T47D (cell line): Measurements from ENCODE around the gene DUSP10.

Source experiments
- DNase-seq, 2 experiments: peaks; one replicate each; pipeline versions ENCODE4 v3.0.0 to v3.0.0-alpha.2; 2011 to 2012; ENCODE audit warnings: low read depth in 1 of 2, low spot score in 1 of 2
- JUND ChIP-seq: IDR thresholded peaks from 2 replicates; pipeline ENCODE4 v1.6.1; 2012; ENCODE audit warnings: low read depth
- in situ Hi-C: cut with HindIII; loops from 2 replicates; pipeline ENCODE4 v1.10.0; 2016; ENCODE audit warnings: low sequenced_read_pairs, low pct_unique_long_range_greater_than_20kb

DUSP10 gene

DNA sequence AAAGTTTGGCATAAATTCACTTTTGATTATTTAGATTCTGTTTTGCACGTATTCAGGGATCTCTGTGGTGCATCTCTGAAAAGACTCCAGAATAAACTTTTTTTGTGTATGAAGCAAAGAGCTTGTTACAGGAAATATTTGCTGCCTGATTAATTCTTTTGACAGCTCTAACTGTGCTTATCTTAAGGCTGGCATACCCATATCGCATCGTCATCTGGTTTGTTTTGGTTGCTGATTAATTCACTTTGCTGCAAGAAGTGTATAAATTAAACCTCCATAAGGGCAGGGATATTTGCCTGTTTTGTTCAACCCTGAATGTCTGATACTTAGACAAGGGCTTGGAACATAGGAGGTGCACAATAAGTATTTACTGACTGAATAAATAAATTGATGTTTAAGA lies 17.5 kb upstream of the DUSP10 start:
- no peak for TF ChIP-seq JUND
- no peak for DNase-seq
- in situ Hi-C loops = no loop called here

DNA sequence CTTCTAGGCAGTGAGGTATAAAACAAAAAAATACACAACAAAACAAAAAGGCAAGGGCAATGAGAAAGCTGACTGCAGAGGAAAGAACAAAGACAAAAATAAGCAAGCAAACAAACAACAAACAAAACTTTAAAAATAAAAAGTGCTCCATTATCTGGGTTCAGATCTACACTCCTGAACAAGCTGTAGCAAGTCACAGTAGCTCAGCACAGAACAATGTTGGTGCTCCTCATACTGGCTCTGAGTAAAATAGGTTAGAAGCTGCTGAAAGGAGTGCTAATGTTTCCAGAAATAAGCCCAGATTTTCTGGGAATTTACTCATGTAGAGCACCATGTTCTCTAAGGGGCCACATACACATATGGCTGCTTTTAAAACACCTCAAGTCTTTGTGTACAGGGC lies 16.6 kb upstream of the DUSP10 start:
- peak in 1 of 2 experiments; percentile 33 for DNase-seq
- TF ChIP-seq JUND = no peak
- in situ Hi-C loops = no loop called here

- TF ChIP-seq JUND = no peak
- no peak for DNase-seq
- in situ Hi-C loops = no loop called here
These were observed 15.1 kb upstream of the DUSP10 start for GRCh38 chr1:221756830-221757551.

DNA sequence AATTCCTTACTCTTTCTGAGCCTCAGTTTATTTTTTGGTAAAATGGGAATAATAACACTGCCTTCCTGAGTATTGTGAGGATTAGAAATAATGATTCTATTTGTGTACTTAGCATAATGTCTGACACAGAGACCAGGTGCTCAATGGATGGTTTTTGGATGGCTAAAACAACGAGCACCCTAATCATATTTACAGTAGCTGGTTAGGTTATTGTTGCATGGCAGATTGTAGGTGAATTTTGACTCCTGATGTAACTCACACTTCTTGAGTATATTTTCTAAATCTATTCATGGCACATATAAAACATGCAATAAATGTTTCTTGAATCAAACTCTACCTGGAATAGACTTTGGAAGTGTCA lies 11.9 kb upstream of the DUSP10 start:
- no peak for DNase-seq
- TF ChIP-seq JUND = no peak
- in situ Hi-C loops = no loop called here

- no peak for DNase-seq
- in situ Hi-C loops = no loop called here
- TF ChIP-seq JUND = no peak
These were observed 9.5 kb upstream of the DUSP10 start for GRCh38 chr1:221751226-221751887.

GRCh38 chr1:221748981-221749380 lies 7.1 kb upstream of the DUSP10 start:
- no peak for TF ChIP-seq JUND
- in situ Hi-C loops = no loop called here
- DNase-seq = no peak

GRCh38 chr1:221747839-221748238 lies 6.0 kb upstream of the DUSP10 start:
- in situ Hi-C loops = no loop called here
- no peak for DNase-seq
- no peak for TF ChIP-seq JUND

GRCh38 chr1:221743416-221744208 lies 1.7 kb upstream of the DUSP10 start:
- no peak for TF ChIP-seq JUND
- in situ Hi-C loops = no loop called here
- DNase-seq = no peak

GRCh38 chr1:221742555-221743415 lies 896 bp upstream of the DUSP10 start:
- in situ Hi-C loops = no loop called here

DNA sequence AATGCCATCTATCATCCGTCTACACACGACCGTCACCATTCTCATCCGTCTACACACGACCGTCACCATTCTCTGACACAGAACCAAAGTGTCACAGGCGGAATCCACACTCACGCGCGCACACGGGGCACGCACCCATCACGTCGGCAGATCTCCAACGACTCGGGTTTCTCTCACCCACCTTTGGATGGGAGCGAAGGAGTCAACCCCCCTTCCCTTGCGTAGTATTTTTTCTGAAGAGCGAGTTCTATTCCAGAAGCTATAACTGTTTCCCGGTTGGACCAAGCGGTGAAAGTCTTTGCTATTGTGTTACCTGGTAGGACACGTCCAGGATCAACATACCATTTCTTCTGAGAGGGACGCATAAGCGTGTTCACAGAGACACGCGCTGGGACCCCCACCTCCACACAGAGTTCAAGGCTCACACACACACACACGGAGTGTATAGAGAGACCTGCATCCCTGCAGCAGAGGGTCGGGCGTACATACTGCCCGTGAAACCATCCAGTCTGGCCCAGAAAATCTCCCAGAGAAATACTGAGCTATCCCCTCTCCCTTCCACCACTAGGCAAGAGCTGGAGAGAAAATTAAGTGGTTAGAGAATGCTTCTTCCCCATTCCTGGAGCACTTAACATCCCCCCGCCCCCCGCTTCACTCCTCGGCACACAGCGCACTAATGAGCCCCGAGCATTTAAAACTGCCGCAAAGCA lies 741 bp downstream of the DUSP10 start:
- in situ Hi-C loops = no loop called here
- peak; percentile 28 to 32 for DNase-seq
- no peak for TF ChIP-seq JUND

More at GRCh38 chr1:221742555-221743415, 896 bp upstream of the DUSP10 start:
- no peak for TF ChIP-seq JUND
- peak; percentile 81 to 88 for DNase-seq

DNA sequence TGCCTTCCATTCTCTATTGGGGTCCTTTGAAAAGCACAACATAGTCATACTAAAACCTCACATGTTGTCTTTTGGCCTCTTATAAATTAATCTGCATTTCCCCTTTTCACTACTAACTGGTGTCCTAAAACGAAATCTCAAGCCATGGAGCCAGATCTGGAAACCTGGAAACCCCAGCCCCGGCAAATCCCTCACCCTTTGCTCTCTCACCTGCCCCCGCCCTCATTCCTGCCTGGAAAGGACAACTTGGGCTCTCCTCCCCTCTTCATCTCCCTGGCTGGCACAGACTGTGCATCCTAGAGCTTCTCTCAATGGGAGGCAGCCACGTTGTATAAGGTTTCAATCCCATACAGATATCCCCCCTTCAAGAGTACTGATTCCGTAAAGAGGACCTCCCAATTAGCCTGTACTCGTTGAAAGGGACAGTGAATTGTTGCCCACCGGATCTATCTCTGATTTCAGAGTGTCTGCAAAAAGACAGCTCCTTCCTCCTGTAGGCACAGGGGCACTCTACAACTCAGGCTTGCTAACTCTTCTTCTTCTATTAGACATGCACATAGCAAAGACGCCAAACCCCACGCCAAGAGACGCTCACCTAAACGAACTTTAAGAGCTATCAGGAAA lies 1.4 kb downstream of the DUSP10 start:
- TF ChIP-seq JUND = no peak
- in situ Hi-C loops = no loop called here

More for the DNA sequence above, 1.4 kb downstream of the DUSP10 start:
- no peak for DNase-seq
